Mucosa of descending colon (tissue), 3 donors: ENCODE measurements around the gene RAPGEFL1. TPM values are rescaled to one million over a fixed set of nuclear protein-coding genes. Genes with fewer than 3 reads are reported as not detected.
"Not testable (repeated sequence)": the region's sequence is repeated elsewhere in the genome, so short reads cannot be mapped to it uniquely, and the experiment has no call there.

Experiments used
- ATAC-seq: fragments of 200-7000 bp; cut with Tn5 transposase; one replicate; pipeline ENCODE4 v1.9.1; 2020; ENCODE audit warnings: mild to moderate bottlenecking, moderate library complexity
- DNase-seq, 3 donors: peaks; one replicate each; pipeline ENCODE4 v3.0.0-alpha.2; 2020
- H3K36me3 ChIP-seq: fragments of 200-600 bp; one replicate; pipeline ENCODE4 v1.8.0; 2021; ENCODE audit warnings: low read depth, mild to moderate bottlenecking
- H3K4me1 ChIP-seq: fragments of 200-600 bp; one replicate; pipeline ENCODE4 v1.8.0; 2021; ENCODE audit warnings: low read depth, mild to moderate bottlenecking
- H3K4me3 ChIP-seq: fragments of 200-600 bp; one replicate; pipeline ENCODE4 v1.8.0; 2021; ENCODE audit warnings: mild to moderate bottlenecking
- H3K9me3 ChIP-seq: fragments of 200-600 bp; one replicate; pipeline ENCODE4 v1.8.0; 2021; ENCODE audit warnings: mild to moderate bottlenecking
- CTCF ChIP-seq: fragments of 200-600 bp; IDR thresholded peaks from one replicate; pipeline ENCODE4 v1.8.0; 2022; ENCODE audit warnings: antibody characterized with exemption, mild to moderate bottlenecking
- intact Hi-C, 2 donors: fragments of 100-400 bp; cut with DNase I in 1 of 2; cut with micrococcal nuclease in 1 of 2; formaldehyde crosslinking; loops; one replicate each; pipeline versions ENCODE4 v1.11.0 to v1.11.1; 2022; cut with DNase I, micrococcal nuclease
- total RNA-seq, 3 donors: library from RNA; stranded (reverse); fragmentation: NEBNext Ultra II Directional in 2 of 3; extraction: Animal tissue kit (Norgen Biotek cat#: 25700) in 2 of 3; gene quantifications; one replicate each; pipeline versions ENCODE4 v1.2.1 to v1.2.4, GENCODE V29; 2021 to 2023
- donor health status: DM: no; HTN: no; CAD: no; lungs with moderate emphysema.
- donor health status: DM: no; HTN: no; CAD: no.
- donor health status: DM: no; HTN: yes; CAD: no.

RAPGEFL1 gene
- total RNA-seq, 3 donors from 2014 or later = 76.8 to 177 (median 147) TPM

DNA sequence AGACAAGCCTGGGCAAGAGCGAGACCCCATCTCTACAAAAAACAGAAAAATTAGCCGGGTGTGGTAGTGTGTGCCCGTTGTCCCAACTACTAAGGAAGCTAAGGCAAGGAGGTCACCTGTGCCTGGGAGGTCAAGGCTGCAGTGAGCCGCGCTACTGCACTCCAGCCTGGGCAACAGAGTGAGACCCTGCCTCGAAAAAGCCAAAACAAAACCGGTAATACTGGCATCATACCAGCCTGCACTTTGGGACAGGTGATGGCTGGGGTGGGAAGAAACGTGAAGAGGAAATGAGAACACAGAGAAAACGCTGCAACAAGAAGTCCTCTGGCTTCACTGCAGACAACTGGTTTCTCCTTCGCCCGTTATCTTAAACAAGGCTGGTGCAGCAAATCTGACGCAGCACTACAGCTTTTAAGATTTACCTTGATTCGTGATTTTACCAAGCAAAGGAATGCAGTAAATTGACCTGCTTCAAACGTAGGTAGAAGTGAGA, 37.7 kb upstream of the RAPGEFL1 start:
- intact Hi-C loops = no loop called here
- ATAC-seq = peak; percentile 7
- Histone ChIP-seq H3K4me3 (peak overlapping the region; percentile 2), H3K9me3 (no peaks in the 10 kb centered on the region), H3K4me1 (peaks cover 18% of the 10 kb centered on the region), H3K36me3 (peaks cover 5% of the 10 kb centered on the region)
- no peak for TF ChIP-seq CTCF
- peak in 2 of 3 donors; percentile 45 to 51 for DNase-seq

GRCh38 chr17:40143166-40143565, 34.1 kb upstream of the RAPGEFL1 start:
- intact Hi-C loops, H3K9me3 ChIP-seq, H3K36me3 ChIP-seq, H3K4me3 ChIP-seq, DNase-seq, ATAC-seq: not testable (repeated sequence)
- peaks cover 18% of the 10 kb centered on the region for H3K4me1 ChIP-seq

DNA sequence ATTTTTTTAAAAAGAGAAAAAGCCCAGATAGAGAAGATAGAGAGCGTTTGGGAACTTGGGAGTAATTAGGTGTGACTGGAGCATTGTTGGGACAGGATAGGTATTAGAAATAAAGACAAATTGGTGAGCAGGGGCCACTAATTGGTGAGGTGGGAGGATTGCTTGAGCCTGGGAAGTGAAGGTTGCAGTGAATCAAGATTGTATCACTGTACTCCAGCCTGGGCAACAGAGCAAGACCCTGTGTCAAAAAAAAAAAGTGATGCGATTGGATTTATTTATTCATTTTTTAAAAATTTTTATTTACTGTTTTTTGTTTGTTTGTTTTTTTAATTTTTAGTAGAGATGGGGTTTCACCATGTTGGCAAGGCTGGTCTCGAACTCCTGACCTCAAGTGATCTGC, 31.8 kb upstream of the RAPGEFL1 start:
- no peak overlapping the region for H3K4me3 ChIP-seq
- ATAC-seq = no peak
- H3K36me3 ChIP-seq = no peaks in the 10 kb centered on the region
- peaks cover 8% of the 10 kb centered on the region for H3K4me1 ChIP-seq
- DNase-seq = no peak
- TF ChIP-seq CTCF = no peak
- no peaks in the 10 kb centered on the region for H3K9me3 ChIP-seq
- intact Hi-C loops = no loop called here

- H3K36me3 ChIP-seq = no peaks in the 10 kb centered on the region
- DNase-seq = no peak
- no peaks in the 10 kb centered on the region for H3K9me3 ChIP-seq
- no peak for TF ChIP-seq CTCF
- no peak overlapping the region for H3K4me3 ChIP-seq
- H3K4me1 ChIP-seq = no peaks in the 10 kb centered on the region
- ATAC-seq = no peak
- intact Hi-C loops = no loop called here
These were observed 28.7 kb upstream of the RAPGEFL1 start for GRCh38 chr17:40148527-40148926.

DNA sequence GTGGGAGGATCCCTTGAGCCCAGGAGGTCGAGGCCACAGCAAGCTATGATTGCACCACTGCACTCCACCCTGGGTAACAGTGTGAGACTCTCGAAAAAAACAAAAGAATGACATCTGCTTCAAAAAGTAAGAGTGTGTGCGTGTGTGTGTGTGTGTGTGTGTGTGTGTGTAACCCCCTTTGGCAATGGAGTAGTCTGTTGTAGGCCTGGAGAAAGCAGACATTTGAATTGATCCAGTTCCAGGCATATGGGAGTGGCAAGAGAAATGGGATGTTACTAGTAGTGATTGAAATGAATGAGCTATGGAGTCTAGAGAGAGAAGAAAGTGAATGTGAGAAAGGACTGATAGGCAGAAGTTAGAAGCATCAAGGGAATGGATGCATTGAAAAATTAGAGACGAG, 27.0 kb upstream of the RAPGEFL1 start:
- Histone ChIP-seq H3K36me3 (no peaks in the 10 kb centered on the region), H3K4me1 (no peaks in the 10 kb centered on the region)

DNA sequence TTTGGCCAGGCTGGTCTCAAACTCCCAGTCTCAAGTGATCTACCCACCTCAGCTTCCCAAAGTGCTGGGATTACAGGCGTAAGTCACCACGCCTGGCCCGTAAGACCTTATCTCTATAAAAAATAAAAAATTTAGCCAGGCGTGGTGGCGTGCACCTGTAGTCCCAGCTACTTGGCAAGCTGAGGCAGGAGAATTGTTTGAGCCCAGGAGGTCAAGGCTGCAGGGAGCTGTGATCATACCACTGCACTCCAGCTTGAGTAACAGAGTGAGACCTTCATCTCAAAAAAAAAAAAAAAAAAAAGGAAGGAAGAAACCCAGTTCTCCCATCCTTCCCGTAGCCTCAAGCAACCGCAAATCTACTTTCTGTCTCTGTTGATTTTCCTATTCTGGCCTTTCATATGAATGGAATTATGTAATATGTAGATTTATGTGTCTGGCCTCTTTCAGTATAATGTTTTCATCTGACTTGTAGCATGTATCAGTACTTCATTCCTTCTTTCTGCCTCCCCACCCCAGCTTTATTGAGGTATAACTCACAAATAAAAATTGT, 25.8 kb upstream of the RAPGEFL1 start:
- DNase-seq = no peak
- H3K4me1 ChIP-seq = peaks cover 1% of the 10 kb centered on the region
- TF ChIP-seq CTCF = no peak
- no peak overlapping the region for H3K4me3 ChIP-seq
- ATAC-seq = no peak
- no peaks in the 10 kb centered on the region for H3K36me3 ChIP-seq
- no peaks in the 10 kb centered on the region for H3K9me3 ChIP-seq
- intact Hi-C loops = no loop called here

More for the DNA sequence above, 27.0 kb upstream of the RAPGEFL1 start:
- Histone ChIP-seq H3K4me3 (no peak overlapping the region), H3K9me3 (no peaks in the 10 kb centered on the region)
- no peak for TF ChIP-seq CTCF
- ATAC-seq (no peak), DNase-seq (no peak)
- intact Hi-C loops = no loop called here
